HS-5 (cell line): Measurements from ENCODE around the gene PPP2R5B.

ENCODE experiments used
- DNase-seq: peaks from one replicate; pipeline ENCODE4 v3.0.0-alpha.2; 2012; ENCODE audit warnings: low read depth

Gene PPP2R5B

GRCh38 chr11:64888729-64889511 lies 35.6 kb upstream of the PPP2R5B start:
- DNase-seq = no peak

- no peak for DNase-seq
Observed at GRCh38 chr11:64890522-64890939, 34.0 kb upstream of the PPP2R5B start.

GRCh38 chr11:64891215-64891848 lies 33.2 kb upstream of the PPP2R5B start:
- no peak for DNase-seq

GRCh38 chr11:64891880-64892279 lies 32.6 kb upstream of the PPP2R5B start:
- no peak for DNase-seq

GRCh38 chr11:64892411-64892831 lies 32.1 kb upstream of the PPP2R5B start:
- DNase-seq = no peak

- no peak for DNase-seq
Observed at GRCh38 chr11:64892838-64893193, 31.7 kb upstream of the PPP2R5B start.

- no peak for DNase-seq
Observed at GRCh38 chr11:64893194-64894069, 31.1 kb upstream of the PPP2R5B start.

- no peak for DNase-seq
Observed at GRCh38 chr11:64894070-64894811, 30.2 kb upstream of the PPP2R5B start.

- DNase-seq = no peak
Observed at GRCh38 chr11:64894812-64895452, 29.6 kb upstream of the PPP2R5B start.

GRCh38 chr11:64896448-64897022 lies 28.0 kb upstream of the PPP2R5B start:
- no peak for DNase-seq

- no peak for DNase-seq
Observed at GRCh38 chr11:64897381-64898075, 27.0 kb upstream of the PPP2R5B start.

GRCh38 chr11:64898076-64898445 lies 26.4 kb upstream of the PPP2R5B start:
- no peak for DNase-seq

- no peak for DNase-seq
Observed at GRCh38 chr11:64898541-64898940, 25.9 kb upstream of the PPP2R5B start.

- no peak for DNase-seq
Observed at GRCh38 chr11:64900263-64900678, 24.2 kb upstream of the PPP2R5B start.

- DNase-seq = no peak
Observed at GRCh38 chr11:64900774-64901173, 23.7 kb upstream of the PPP2R5B start.

- no peak for DNase-seq
Observed at GRCh38 chr11:64902102-64902900, 22.2 kb upstream of the PPP2R5B start.

GRCh38 chr11:64903291-64903833 lies 21.1 kb upstream of the PPP2R5B start:
- no peak for DNase-seq

GRCh38 chr11:64905516-64906313 lies 18.8 kb upstream of the PPP2R5B start:
- no peak for DNase-seq

- no peak for DNase-seq
Observed at GRCh38 chr11:64906314-64906635, 18.2 kb upstream of the PPP2R5B start.
